HEK293 (cell line): ENCODE measurements around the gene BLOC1S3.

Source experiments
- CTCF ChIA-PET: fragments of 350-600 bp; formaldehyde crosslinking; extraction: SDS; loops from one replicate; lab custom pipeline; 2021; ENCODE audit warnings: antibody characterized with exemption; lab: Yijun Ruan, JAX
- POLR2A ChIA-PET: fragments of 300-600 bp; formaldehyde crosslinking; extraction: SDS; loops from one replicate; lab custom pipeline; 2020; ENCODE audit warnings: antibody characterized with exemption, inconsistent platforms; lab: Yijun Ruan, JAX
- H3K27ac ChIP-seq: fragments of 200-500 bp; sonication (Bioruptor generic); 2 replicates; pipeline ENCODE4 v1.5.1; 2014; ENCODE audit warnings: low read depth, low read length, control low read depth, inconsistent platforms; ENCODE audit errors: extremely low read depth
- H3K36me3 ChIP-seq, 2 experiments: fragments of 200-500 bp in 1 of 2; sonication (Bioruptor generic) in 1 of 2; 1 replicate in 1 of 2; 2 replicates in 1 of 2; pipeline ENCODE4 v1.5.1; 2014 to 2017; ENCODE audit warnings: inconsistent platforms in 2 of 2, low read length in 2 of 2; ENCODE audit not compliant: control insufficient read depth in 2 of 2, insufficient read depth in 1 of 2
- H3K4me1 ChIP-seq: fragments of 200-500 bp; sonication (Bioruptor generic); 2 replicates; pipeline ENCODE4 v1.5.1; 2014; ENCODE audit warnings: mild to moderate bottlenecking, low read length, inconsistent platforms; ENCODE audit not compliant: control insufficient read depth, insufficient read depth
- H3K4me3 ChIP-seq: 2 replicates; pipeline ENCODE4 v1.5.1; 2011; ENCODE audit warnings: low read depth, mild to moderate bottlenecking, control low read depth, low read length, moderate library complexity
- H3K9me3 ChIP-seq: fragments of 200-500 bp; sonication (Bioruptor generic); 2 replicates; pipeline ENCODE4 v1.5.1; 2014; ENCODE audit warnings: low read depth, low read length, inconsistent platforms; ENCODE audit not compliant: control insufficient read depth, insufficient read depth
- KLF10 ChIP-seq: fragments of 450-650 bp; IDR thresholded peaks from 2 replicates; pipeline ENCODE4 v1.5.1; 2018; ENCODE audit warnings: missing biosample characterization, mild to moderate bottlenecking, missing genetic modification characterization
- KLF17 ChIP-seq: fragments of 450-650 bp; formaldehyde crosslinking; IDR thresholded peaks from 2 replicates; pipeline ENCODE4 v1.5.1; 2016; ENCODE audit warnings: missing biosample characterization, missing genetic modification characterization
- TSHZ1 ChIP-seq: fragments of 450-650 bp; formaldehyde crosslinking; IDR thresholded peaks from 2 replicates; pipeline ENCODE4 v1.5.1; 2016; ENCODE audit warnings: missing biosample characterization, missing genetic modification characterization, borderline replicate concordance
- ZBTB20 ChIP-seq: fragments of 450-650 bp; formaldehyde crosslinking; IDR thresholded peaks from 2 replicates; pipeline ENCODE4 v1.5.1; 2016; ENCODE audit warnings: missing biosample characterization, missing genetic modification characterization
- ZNF121 ChIP-seq: fragments of 450-650 bp; formaldehyde crosslinking; IDR thresholded peaks from 2 replicates; pipeline ENCODE4 v1.5.1; 2016; ENCODE audit warnings: missing biosample characterization, missing genetic modification characterization
- ZNF274 ChIP-seq, 2 experiments: fragments of 200-500 bp in 1 of 2; fragments of 450-650 bp in 1 of 2; sonication (Bioruptor generic) in 1 of 2; formaldehyde crosslinking in 1 of 2; IDR thresholded peaks; 2 replicates each; pipeline versions ENCODE4 v1.5.1 to v1.6.1; 2014 to 2016; ENCODE audit warnings: borderline replicate concordance in 1 of 2, inconsistent platforms in 1 of 2, low read length in 1 of 2, missing biosample characterization in 1 of 2, missing genetic modification characterization in 1 of 2
- ZNF354C ChIP-seq: fragments of 450-650 bp; formaldehyde crosslinking; IDR thresholded peaks from 2 replicates; pipeline ENCODE4 v1.5.1; 2016; ENCODE audit warnings: missing biosample characterization, missing genetic modification characterization, low read depth, borderline replicate concordance
- ZNF391 ChIP-seq: fragments of 450-650 bp; formaldehyde crosslinking; IDR thresholded peaks from 2 replicates; pipeline ENCODE4 v1.5.1; 2016; ENCODE audit warnings: low read depth, missing biosample characterization, missing genetic modification characterization, borderline replicate concordance
- ZNF513 ChIP-seq: fragments of 450-650 bp; IDR thresholded peaks from 2 replicates; pipeline ENCODE4 v1.5.1; 2018; ENCODE audit warnings: missing biosample characterization, missing genetic modification characterization
- ZNF558 ChIP-seq: fragments of 450-650 bp; formaldehyde crosslinking; IDR thresholded peaks from 2 replicates; pipeline ENCODE4 v1.5.1; 2016; ENCODE audit warnings: missing biosample characterization, missing genetic modification characterization
- ZNF571 ChIP-seq: fragments of 450-650 bp; formaldehyde crosslinking; IDR thresholded peaks from 2 replicates; pipeline ENCODE4 v1.5.0; 2017; ENCODE audit warnings: missing biosample characterization, missing genetic modification characterization
- ZNF704 ChIP-seq: fragments of 450-650 bp; formaldehyde crosslinking; IDR thresholded peaks from 2 replicates; pipeline ENCODE4 v1.5.1; 2016; ENCODE audit warnings: missing biosample characterization, missing genetic modification characterization
- ZSCAN18 ChIP-seq: fragments of 450-650 bp; formaldehyde crosslinking; IDR thresholded peaks from 2 replicates; pipeline ENCODE4 v1.5.1; 2016; ENCODE audit warnings: missing biosample characterization, missing genetic modification characterization

The BLOC1S3 gene

GRCh38 chr19:45215391-45216191 lies 37.0 kb downstream of the BLOC1S3 start:
- TF ChIP-seq KLF17 (tag by site-specific recombination) (no peak), ZNF513 (tag by site-specific recombination) (peak; percentile 79)
- no peaks in the 10 kb centered on the region for H3K36me3 ChIP-seq
- H3K27ac ChIP-seq, result no peak overlapping the region
- ChIA-PET POLR2A (no interaction called here), CTCF (interaction anchor here (1.4 to 1.5 kb wide), 2 partner anchors 34 to 124 kb away, joined by 5 to 6 read pairs; no protein-coding TSS in a partner anchor)
- H3K4me1 ChIP-seq, result no peaks in the 10 kb centered on the region
- H3K9me3 ChIP-seq, result no peaks in the 10 kb centered on the region
- H3K4me3 ChIP-seq, result no peak overlapping the region

GRCh38 chr19:45216667-45217066 lies 38.1 kb downstream of the BLOC1S3 start:
- Histone ChIP-seq H3K36me3 (no peaks in the 10 kb centered on the region), H3K27ac (no peak overlapping the region), H3K4me3 (no peak overlapping the region), H3K9me3 (no peaks in the 10 kb centered on the region), H3K4me1 (no peaks in the 10 kb centered on the region)
- no peak for TF ChIP-seq ZNF121 (tag by site-specific recombination)
- TF ChIP-seq ZNF391, result no peak
- TF ChIP-seq TSHZ1 (tag by site-specific recombination), result no peak
- no peak for TF ChIP-seq ZSCAN18 (tag by site-specific recombination)
- no peak for TF ChIP-seq ZBTB20 (tag by site-specific recombination)
- TF ChIP-seq ZNF354C, result no peak
- TF ChIP-seq ZNF571 (tag by site-specific recombination), result no peak
- TF ChIP-seq ZNF704, result no peak
- TF ChIP-seq ZNF558 (tag by site-specific recombination), result no peak
- no peak for TF ChIP-seq ZNF274 (IDR thresholded peaks at IDR 0.05; ENCODE audit: low read length)
- TF ChIP-seq ZNF274 (tag by site-specific recombination; IDR thresholded peaks at IDR 0.05; ENCODE audit: borderline replicate concordance), result no peak
- no peak for TF ChIP-seq KLF10 (tag by site-specific recombination)
- ChIA-PET CTCF (interaction anchor here (0.7 to 0.9 kb wide), 3 partner anchors 17 to 85 kb away, joined by 3 to 6 read pairs (median 4); no protein-coding TSS in a partner anchor), POLR2A (no interaction called here)
